ENCODE measurements around the gene RAB3IP.

RAB3IP gene

DNA sequence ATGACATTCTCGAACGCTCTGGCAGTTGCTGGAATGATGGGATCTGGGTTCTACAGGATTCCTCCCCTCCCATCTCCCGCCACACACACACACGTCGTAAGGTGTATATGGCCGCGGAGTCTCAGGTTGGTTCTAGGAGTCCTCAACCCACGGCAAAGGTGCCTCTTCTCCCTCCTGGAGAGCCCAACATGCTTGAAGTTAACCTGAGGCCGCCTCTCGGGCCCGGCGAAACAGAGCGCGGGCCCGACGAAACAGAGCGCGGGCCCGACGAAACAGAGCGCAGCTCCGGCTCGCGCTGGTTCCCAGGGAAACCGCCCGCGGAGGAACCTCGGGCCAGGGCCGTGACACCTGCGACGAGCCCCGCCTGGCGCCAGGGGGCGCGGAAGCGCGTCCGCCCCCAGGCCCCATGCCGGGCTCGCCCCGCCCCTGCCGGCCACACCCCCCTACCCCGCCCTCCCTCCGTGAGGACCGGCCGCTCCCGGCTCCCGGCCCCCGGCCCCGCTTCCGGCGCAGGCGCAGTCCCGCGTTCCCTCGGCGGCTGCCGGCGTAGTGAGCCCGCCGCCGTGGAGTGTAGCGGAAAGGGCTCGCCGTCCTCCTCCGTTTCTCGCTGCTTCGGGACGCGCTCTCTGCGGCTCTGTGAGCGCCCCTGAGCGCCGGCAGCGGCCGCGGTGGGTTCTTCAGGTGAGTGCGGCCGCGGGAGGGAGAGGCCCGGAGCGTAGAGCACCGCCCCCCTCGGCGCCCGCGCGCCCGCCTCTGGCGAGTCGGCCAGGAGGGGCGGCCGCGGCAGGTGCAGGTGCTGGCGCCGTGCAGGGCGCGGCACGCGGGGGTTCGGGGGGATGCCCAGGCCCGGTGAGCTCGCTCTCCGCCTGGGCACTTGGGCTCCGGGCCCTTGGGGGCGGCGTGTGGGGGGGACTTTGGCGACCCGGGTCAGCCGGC, at the start of gene RAB3IP:
TSS of gene RAB3IP (plus strand) at position 510 of the 936 bp plus-strand sequence. CDS start 16,549 bp downstream, outside the sequence.
- peak; percentile 57 for DNase-seq

GRCh38 chr12:69689638-69690037, 49.0 kb upstream of the RAB3IP start:
- no peak for DNase-seq

GRCh38 chr12:69694123-69694522, 44.5 kb upstream of the RAB3IP start:
- DNase-seq: no peak

DNA sequence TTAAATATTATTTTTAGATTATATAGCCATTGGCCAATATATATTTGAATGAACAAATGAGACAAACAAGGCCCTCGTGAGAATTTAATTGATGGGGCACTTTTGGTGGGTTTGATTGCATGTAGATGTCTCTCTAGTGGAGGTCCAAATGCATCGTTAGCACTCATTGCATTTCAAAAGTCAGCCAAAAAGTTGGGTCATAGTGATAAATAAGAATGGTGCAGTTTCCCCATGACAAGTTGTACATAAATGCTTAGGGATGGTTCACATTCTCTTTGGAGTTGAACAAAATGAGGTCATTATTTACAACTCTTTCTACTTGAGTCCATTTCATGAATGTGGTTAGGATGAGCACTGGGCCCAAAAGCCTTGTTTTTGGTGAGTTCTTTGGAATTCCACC, 40.6 kb upstream of the RAB3IP start:
- no peak for DNase-seq

- DNase-seq: peak; percentile 84
Observed at GRCh38 chr12:69698769-69699540, 39.7 kb upstream of the RAB3IP start, which contains the start of gene BEST3. BEST3 (minus strand) TSS chr12:69699303; CDS start chr12:69697798, 1,505 bp downstream.

- no peak for DNase-seq
Observed at GRCh38 chr12:69701826-69702225, 36.8 kb upstream of the RAB3IP start.

DNA sequence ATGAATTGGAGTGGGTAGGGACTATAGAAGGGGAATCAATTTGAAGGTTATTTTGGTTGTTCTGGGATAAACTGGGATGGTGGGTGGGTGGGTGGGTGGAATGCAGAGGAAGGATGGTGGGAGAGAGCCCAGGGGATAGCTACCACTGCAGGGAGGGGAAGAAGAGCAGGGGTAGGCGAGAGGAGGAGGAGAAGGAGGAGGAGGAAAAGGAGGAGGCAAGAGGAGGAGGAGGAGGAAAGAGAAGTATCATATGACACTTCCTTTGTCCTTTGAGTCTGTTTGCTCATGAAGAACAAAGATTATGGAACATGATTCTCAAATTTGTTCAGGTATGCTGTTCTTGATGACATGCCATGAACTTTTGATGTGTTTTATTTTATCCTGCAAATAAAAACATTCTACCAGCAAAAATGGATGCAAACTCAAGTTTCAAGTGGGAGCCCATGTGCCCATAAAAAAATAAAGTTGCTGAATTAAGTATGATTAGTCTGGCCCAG, 35.5 kb upstream of the RAB3IP start:
- no peak for DNase-seq

GRCh38 chr12:69704357-69704756, 34.3 kb upstream of the RAB3IP start:
- DNase-seq: no peak

- DNase-seq: no peak
Observed at GRCh38 chr12:69708649-69709048, 30.0 kb upstream of the RAB3IP start.

GRCh38 chr12:69712826-69713225, 25.8 kb upstream of the RAB3IP start:
- DNase-seq: no peak

- no peak for DNase-seq
Observed at GRCh38 chr12:69714542-69714941, 24.1 kb upstream of the RAB3IP start.

DNA sequence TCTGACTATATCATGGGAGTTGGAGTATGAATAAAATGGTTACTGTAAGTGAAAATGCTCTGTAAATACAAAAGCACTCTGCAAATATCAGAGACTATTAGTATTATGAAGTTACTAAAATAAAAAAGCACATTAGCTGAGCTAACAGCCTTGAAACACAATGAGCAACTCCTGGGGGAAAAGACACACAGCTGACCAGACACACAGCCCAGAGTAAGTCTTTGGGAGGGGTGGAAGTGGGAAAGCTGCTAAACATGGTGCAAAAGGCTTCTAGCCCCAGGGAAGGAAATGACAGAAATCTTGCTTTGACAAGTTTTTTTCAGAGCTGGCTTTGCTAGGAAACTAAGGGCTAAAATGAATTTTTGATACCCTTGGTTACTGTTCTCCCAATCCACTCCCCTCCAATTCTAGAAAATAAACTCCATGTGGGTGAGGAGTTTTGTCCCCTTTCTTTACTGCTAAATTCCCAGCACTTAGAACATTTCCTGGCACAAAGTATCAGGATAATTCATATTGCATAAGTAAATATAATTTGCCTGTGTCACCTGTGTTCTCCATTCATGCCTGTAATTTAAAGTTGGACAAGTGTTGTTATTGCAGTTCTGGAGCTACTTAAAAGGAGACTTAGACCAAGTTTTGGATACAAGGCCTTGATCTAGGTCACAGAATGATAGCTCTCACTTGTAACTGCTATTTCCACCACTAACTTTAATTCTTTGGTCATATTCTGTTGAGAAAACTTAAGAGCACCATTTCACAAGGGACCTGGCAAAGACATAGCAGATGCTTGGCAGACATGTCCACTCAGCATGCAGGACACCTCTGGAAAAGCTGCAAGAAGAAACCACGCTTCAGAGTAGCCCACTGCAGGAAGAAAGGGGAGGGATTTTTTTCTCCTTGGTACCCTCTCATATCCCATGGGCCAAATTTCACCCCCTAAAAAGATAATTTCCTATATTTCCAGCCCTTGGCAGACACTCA, 19.0 kb upstream of the RAB3IP start:
- no peak for DNase-seq

- DNase-seq: no peak
Observed at GRCh38 chr12:69720750-69721149, 17.9 kb upstream of the RAB3IP start.

- DNase-seq: no peak
Observed at GRCh38 chr12:69726922-69727321, 11.7 kb upstream of the RAB3IP start.

- DNase-seq: no peak
Observed at GRCh38 chr12:69732088-69732487, 6.6 kb upstream of the RAB3IP start.

DNA sequence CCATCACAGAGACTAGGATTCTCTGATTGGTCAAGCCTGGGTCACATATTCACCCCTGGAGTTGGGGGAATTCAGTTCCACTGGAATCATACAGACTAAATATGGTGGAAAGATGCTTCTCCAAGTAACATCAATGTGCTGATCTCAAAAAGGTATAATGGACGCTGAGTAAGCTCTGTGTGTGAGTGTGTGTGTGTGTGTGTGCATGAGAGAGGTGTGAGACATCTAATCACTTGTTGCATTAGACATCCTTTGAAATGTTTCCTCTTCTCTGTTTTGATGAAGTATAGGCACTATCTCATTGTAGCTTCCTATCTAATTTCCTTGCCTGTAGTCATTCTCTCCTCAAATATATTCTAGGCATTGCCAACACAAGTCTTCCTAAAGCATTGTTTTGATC, 5.0 kb upstream of the RAB3IP start:
- DNase-seq: no peak

DNA sequence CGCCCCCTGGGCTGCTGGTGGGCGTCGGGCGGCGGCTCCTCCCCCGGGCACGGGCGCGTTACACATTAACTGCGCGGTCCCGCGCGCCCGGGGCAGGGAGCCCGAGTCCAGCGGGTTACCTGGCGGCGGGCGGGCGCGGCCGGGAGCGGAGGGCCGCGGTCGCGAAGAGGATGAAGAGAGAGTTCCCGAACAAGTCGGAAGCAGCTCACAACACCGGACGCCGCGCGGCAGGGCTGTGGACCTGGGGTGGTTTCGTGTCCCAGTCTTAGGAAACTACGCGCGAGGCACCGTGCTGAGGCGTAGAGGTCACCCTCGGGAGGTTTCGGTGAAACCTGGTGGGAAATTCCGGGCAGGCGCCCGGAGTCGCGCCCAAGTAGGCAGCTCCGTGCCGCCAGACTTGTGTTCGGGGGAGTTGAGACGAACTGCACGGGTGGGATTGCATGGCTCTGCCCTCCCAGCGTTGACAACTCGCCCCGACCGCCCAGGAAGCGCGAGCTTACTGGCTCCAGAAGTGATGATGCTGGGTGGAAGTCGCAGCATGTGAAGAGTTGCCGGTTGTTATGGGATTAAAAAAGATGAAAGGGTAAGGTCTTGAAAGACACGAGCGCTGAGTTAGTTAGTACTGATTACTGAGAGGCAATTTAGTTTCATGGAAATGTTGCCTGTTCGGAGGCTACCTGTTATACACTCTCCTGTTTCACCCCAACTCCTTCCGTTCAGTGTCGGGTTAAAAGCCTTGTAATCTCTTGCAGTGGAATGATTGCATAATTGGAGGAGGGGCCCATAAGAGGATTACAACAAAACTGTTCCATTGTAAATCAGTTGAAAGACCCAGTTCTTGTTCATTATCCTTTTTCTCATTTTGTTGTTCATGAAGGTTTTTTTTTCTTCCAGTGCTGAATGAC, 879 bp downstream of the RAB3IP start:
- peak; percentile 14 for DNase-seq

DNA sequence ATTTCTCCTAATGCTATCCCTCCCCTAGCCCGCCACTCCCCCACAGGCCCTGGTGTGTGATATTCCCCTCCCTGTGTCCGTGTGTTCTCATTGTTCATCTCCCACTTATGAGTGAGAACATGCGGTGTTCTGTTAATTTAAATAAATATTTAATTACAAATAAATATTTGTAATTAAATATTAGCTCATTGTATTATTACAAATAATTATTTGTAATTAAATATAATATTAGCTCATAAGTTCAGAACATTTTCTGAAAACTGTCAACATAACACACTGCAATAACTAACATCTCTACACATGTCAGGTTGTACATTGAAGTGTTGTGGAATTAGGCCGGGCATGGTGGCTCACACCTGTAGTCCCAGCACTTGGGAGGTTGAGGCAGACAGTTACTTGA, 5.4 kb downstream of the RAB3IP start:
- DNase-seq: no peak

GRCh38 chr12:69751476-69751875, 12.8 kb downstream of the RAB3IP start:
- no peak for DNase-seq

GRCh38 chr12:69755302-69755701, 16.6 kb downstream of the RAB3IP start:
- no peak for DNase-seq

GRCh38 chr12:69756088-69756755, 17.6 kb downstream of the RAB3IP start:
- no peak for DNase-seq
